ACC112 (cell line): ENCODE measurements around the gene STARD10.

Experiments
- H2AFZ ChIP-seq: fragments of 200-600 bp; sonication (generic); one replicate; pipeline ENCODE4 v1.6.0; 2017; ENCODE audit warnings: antibody characterized with exemption, low read length; ENCODE audit not compliant: unreplicated experiment
- H3K27ac ChIP-seq: fragments of 200-600 bp; sonication (generic); 2 replicates; pipeline ENCODE4 v1.5.1; 2014; ENCODE audit warnings: low read depth, mild to moderate bottlenecking, antibody characterized with exemption, low read length, moderate library complexity
- H3K27me3 ChIP-seq: fragments of 200-600 bp; sonication (generic); 2 replicates; pipeline ENCODE4 v1.6.1; 2014; ENCODE audit warnings: mild to moderate bottlenecking, antibody characterized with exemption, low read length, moderate library complexity, mixed read lengths; ENCODE audit not compliant: insufficient read depth
- H3K36me3 ChIP-seq: fragments of 200-600 bp; sonication (generic); 2 replicates; pipeline ENCODE4 v1.6.1; 2016; ENCODE audit warnings: mild to moderate bottlenecking, antibody characterized with exemption, low read length, moderate library complexity, mixed read lengths; ENCODE audit not compliant: insufficient read depth
- H3K4me1 ChIP-seq: fragments of 200-600 bp; sonication (generic); one replicate; pipeline ENCODE4 v1.6.1; 2016; ENCODE audit warnings: low read length, mixed read lengths; ENCODE audit not compliant: insufficient read depth, unreplicated experiment, control insufficient read depth
- H3K4me3 ChIP-seq: fragments of 200-600 bp; sonication (generic); 2 replicates; pipeline ENCODE4 v1.5.1; 2014; ENCODE audit warnings: mild to moderate bottlenecking, low read depth, low read length
- H3K79me2 ChIP-seq: fragments of 200-600 bp; sonication (generic); one replicate; pipeline ENCODE4 v1.6.0; 2016; ENCODE audit warnings: low read length; ENCODE audit not compliant: control insufficient read depth, unreplicated experiment, insufficient read depth

Gene STARD10

DNA sequence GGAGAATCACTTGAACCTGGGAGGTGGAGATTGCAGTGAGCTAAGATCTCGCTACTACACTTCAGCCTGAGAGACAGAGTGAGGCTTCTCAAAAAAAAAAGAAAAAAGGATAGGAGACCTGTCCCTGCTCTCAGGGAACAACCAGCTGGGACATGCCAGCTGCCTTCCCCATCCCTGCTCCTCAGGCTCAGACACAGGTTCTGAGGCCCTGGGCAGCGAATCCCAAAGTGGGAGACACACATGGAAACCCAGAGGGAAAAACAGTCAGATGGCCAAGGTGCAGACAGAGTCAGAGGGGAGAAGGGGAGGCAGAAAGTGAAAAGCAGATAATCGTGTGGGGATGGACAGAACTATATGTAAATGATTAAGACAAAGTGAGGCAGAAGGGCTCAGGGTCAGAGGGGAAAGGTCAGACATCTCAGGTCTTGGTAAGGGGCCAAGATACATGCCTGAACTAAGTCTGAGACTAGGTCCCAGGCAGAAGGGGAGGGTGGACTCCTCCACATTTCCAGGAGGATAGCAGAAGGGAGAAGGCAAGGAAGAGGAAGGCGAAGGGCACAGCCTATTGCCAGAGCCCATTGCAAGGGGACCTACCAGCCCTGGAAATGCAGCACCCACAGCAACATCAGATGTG, 14.2 kb downstream of the STARD10 start:
- no peaks in the 10 kb centered on the region for H3K36me3 ChIP-seq
- H3K4me1 ChIP-seq = no peaks in the 10 kb centered on the region
- no peak overlapping the region for H3K4me3 ChIP-seq
- peaks cover 13% of the 10 kb centered on the region; the same call in 1 of the 2 replicates for H3K27me3 ChIP-seq
- no peaks in the 10 kb centered on the region for H3K79me2 ChIP-seq
- no peak overlapping the region for H3K27ac ChIP-seq
- no peak overlapping the region for H2AFZ ChIP-seq

DNA sequence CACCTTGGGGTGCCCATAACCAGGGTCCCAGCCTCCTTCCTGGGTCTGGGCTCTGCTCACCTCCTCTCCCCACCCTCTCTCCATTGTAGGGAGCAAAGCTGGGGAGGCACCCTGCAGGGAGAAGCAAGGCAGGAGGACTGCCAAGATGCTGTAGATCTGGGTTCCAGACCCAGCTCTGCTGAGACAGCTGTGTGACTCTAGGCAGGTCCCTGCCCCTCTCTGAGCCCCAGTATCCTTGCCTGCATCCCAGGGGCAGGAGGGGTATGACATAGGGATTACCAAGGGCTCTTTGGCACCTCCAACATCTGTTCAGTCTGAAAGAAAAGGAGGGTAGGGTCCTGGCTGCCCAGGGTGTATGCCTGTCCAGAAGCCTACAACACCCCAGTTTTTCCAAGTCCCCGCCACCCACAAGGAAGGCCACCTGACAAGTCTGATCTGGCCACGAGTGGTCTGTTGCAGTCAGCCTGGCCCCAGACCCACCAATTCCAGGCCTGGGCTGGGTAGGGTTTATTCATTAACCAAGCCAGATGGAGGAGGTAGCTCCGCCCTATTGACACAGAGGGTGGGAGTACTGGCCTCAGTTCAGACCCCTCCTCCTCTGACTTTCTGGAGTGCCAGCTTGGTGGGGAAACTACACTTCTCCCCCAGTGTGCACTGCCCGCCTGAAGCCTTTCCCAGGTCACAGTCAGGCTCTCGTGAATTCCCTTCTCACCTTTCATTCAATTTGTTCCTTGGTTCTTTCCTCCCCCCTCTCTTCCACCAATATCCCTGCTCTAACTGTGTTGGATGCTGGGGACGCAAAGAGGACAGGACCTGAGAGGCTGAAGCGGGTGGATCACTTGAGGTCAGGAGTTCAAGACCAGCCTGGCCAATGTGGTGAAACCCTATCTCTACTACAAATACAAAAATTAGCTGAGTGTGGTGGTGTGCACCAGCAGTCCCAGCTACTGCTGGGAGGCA, 15.0 kb downstream of the STARD10 start:
- no peak overlapping the region for H3K4me3 ChIP-seq
- peaks cover 13% of the 10 kb centered on the region; the same call in 1 of the 2 replicates for H3K27me3 ChIP-seq
- H3K79me2 ChIP-seq = no peaks in the 10 kb centered on the region
- H3K27ac ChIP-seq = no peak overlapping the region
- H3K36me3 ChIP-seq = no peaks in the 10 kb centered on the region
- H2AFZ ChIP-seq = no peak overlapping the region
- peaks cover 1% of the 10 kb centered on the region for H3K4me1 ChIP-seq

DNA sequence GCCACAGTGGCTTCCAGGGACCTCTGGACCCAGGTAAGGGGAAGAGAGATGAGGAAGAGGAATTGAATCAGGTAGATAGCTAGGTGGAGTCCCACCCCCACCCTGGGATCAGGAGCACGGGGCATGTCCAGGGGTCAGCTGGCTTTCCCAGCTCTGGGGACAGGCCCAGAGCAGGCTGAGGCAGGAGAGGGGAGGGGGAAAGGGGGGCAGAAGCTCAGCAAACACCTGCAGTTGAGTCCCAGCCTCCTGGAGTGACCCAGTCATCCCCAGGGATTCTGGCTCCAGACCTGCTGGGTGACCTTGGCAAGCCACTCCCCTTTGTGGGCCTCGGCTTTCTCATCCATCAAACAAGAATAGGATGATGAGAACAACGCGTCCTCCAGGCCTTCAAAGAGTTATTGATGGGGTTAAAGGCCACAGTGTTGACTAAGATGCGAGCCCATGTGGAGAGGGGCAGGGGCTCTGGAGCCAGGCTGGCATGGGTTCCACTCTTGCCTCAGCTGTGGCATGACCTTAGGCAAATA, 16.0 kb downstream of the STARD10 start:
- Histone ChIP-seq H3K27me3 (peaks cover 13% of the 10 kb centered on the region; the same call in 1 of the 2 replicates), H3K79me2 (no peaks in the 10 kb centered on the region), H3K4me1 (peaks cover 11% of the 10 kb centered on the region), H3K27ac (no peak overlapping the region), H3K4me3 (no peak overlapping the region), H3K36me3 (no peaks in the 10 kb centered on the region), H2AFZ (no peak overlapping the region)

GRCh38 chr11:72776844-72777754, 16.7 kb downstream of the STARD10 start:
- H3K4me1 ChIP-seq = peaks cover 17% of the 10 kb centered on the region
- peaks cover 13% of the 10 kb centered on the region; the same call in 1 of the 2 replicates for H3K27me3 ChIP-seq
- H3K79me2 ChIP-seq = no peaks in the 10 kb centered on the region
- no peaks in the 10 kb centered on the region for H3K36me3 ChIP-seq
- H3K27ac ChIP-seq = no peak overlapping the region
- H2AFZ ChIP-seq = no peak overlapping the region
- no peak overlapping the region for H3K4me3 ChIP-seq

GRCh38 chr11:72776117-72776843, 17.6 kb downstream of the STARD10 start:
- no peak overlapping the region for H3K27ac ChIP-seq
- H2AFZ ChIP-seq = no peak overlapping the region
- no peaks in the 10 kb centered on the region for H3K36me3 ChIP-seq
- H3K27me3 ChIP-seq = peaks cover 12% of the 10 kb centered on the region; the same call in 1 of the 2 replicates
- peaks cover 24% of the 10 kb centered on the region for H3K4me1 ChIP-seq
- no peaks in the 10 kb centered on the region for H3K79me2 ChIP-seq
- no peak overlapping the region for H3K4me3 ChIP-seq

- H3K36me3 ChIP-seq = no peaks in the 10 kb centered on the region
- H3K4me3 ChIP-seq = no peak overlapping the region
- H3K4me1 ChIP-seq = peaks cover 27% of the 10 kb centered on the region
- H3K27me3 ChIP-seq = peaks cover 4% of the 10 kb centered on the region; the same call in 1 of the 2 replicates
- H3K27ac ChIP-seq = no peak overlapping the region
- H2AFZ ChIP-seq = no peak overlapping the region
- H3K79me2 ChIP-seq = no peaks in the 10 kb centered on the region
Observed at GRCh38 chr11:72775288-72776110, 18.3 kb downstream of the STARD10 start.

GRCh38 chr11:72774499-72774898, 19.3 kb downstream of the STARD10 start:
- no peak overlapping the region for H3K27ac ChIP-seq
- H3K36me3 ChIP-seq = no peaks in the 10 kb centered on the region
- peaks cover 27% of the 10 kb centered on the region for H3K4me1 ChIP-seq
- no peaks in the 10 kb centered on the region for H3K27me3 ChIP-seq
- no peaks in the 10 kb centered on the region for H3K79me2 ChIP-seq
- no peak overlapping the region for H3K4me3 ChIP-seq
- H2AFZ ChIP-seq = no peak overlapping the region

DNA sequence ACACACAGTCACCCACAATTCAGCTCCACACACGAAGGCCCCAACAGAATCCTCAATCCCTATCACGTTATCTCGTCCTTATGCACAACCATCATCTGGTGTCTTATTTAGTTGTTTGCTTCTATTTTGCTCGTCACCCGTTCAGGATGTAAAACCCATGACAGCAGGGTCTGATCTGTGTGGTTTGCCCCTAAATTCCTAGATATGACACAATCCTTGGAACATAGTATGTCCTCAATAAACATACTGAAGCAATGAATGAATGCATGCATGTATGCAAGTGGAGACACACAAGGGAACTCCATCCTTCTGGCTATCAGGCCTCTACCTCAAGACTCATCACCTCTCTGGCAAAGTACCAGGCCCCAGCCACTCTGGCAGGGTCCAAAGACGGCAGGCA, 20.2 kb downstream of the STARD10 start:
- no peaks in the 10 kb centered on the region for H3K36me3 ChIP-seq
- no peaks in the 10 kb centered on the region for H3K79me2 ChIP-seq
- no peaks in the 10 kb centered on the region for H3K27me3 ChIP-seq
- H3K4me3 ChIP-seq = no peak overlapping the region
- no peak overlapping the region for H3K27ac ChIP-seq
- no peak overlapping the region for H2AFZ ChIP-seq
- peaks cover 27% of the 10 kb centered on the region for H3K4me1 ChIP-seq

DNA sequence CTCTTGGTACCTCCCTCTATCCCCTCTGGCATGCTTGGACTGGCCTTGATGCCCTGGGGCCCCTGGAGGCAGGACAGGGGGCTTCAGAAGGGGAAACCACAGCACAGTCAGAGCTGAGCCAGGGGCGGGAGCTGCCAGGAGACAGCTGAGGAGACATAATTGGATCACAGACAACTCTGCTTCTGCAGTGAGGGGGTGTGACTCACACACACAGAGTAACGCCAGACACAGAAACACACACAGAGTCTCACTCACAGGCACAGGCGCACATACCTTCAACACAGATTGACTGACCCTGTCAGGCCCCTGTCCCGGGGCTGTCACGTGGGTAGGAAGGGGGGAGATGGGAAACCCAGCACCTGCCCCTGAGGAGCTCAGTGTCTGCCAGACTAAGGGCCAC, 20.6 kb downstream of the STARD10 start:
- Histone ChIP-seq H3K27me3 (no peaks in the 10 kb centered on the region), H3K79me2 (no peaks in the 10 kb centered on the region), H3K36me3 (no peaks in the 10 kb centered on the region), H3K4me1 (peaks cover 27% of the 10 kb centered on the region), H3K4me3 (no peak overlapping the region), H2AFZ (no peak overlapping the region), H3K27ac (no peak overlapping the region)
